Kidney epithelial cell (primary cell): ENCODE measurements around the gene C5orf46. TPM values are rescaled to one million over a fixed set of nuclear protein-coding genes. Genes with fewer than 3 reads are reported as not detected.

Source experiments
- DNase-seq: peaks from one replicate; pipeline ENCODE4 v3.0.0-alpha.2; 2010; ENCODE audit warnings: low read depth
- H3K27me3 ChIP-seq: 2 replicates; pipeline ENCODE4 v1.6.0; 2011; ENCODE audit warnings: low read length; ENCODE audit not compliant: control insufficient read depth, insufficient read depth
- H3K36me3 ChIP-seq: 2 replicates; pipeline ENCODE4 v1.5.1; 2011; ENCODE audit warnings: low read length; ENCODE audit not compliant: control insufficient read depth, insufficient read depth
- H3K4me3 ChIP-seq: 2 replicates; pipeline ENCODE4 v1.5.1; 2011; ENCODE audit warnings: low read depth, mild to moderate bottlenecking, control low read depth, low read length
- CTCF ChIP-seq: IDR thresholded peaks from 2 replicates; pipeline ENCODE4 v1.5.1; 2011; ENCODE audit warnings: mild to moderate bottlenecking, moderate library complexity, low read length, control low read depth, inconsistent platforms; ENCODE audit not compliant: insufficient read depth, poor library complexity, severe bottlenecking
- total RNA-seq: library from RNA; depleted of rRNA; stranded (reverse); fragments of >200 nt; gene quantifications from 2 replicates; pipeline ENCODE4 v1.2.3, GENCODE V29; 2015

The C5orf46 gene
- total RNA-seq, 1 donor from 2014 or later = 2.1 TPM

- no peak for TF ChIP-seq CTCF
- no peaks in the 10 kb centered on the region for H3K36me3 ChIP-seq
- no peak for DNase-seq
- no peaks in the 10 kb centered on the region for H3K27me3 ChIP-seq
- no peak overlapping the region for H3K4me3 ChIP-seq
These were observed 49.5 kb downstream of the C5orf46 start for GRCh38 chr5:147856801-147857200.

GRCh38 chr5:147855774-147856069, 50.6 kb downstream of the C5orf46 start:
- no peak overlapping the region for H3K4me3 ChIP-seq
- no peak for DNase-seq
- no peak for TF ChIP-seq CTCF
- no peaks in the 10 kb centered on the region for H3K27me3 ChIP-seq
- no peaks in the 10 kb centered on the region for H3K36me3 ChIP-seq

GRCh38 chr5:147854894-147855773, 51.2 kb downstream of the C5orf46 start:
- DNase-seq = no peak
- no peaks in the 10 kb centered on the region for H3K36me3 ChIP-seq
- H3K4me3 ChIP-seq = no peak overlapping the region
- no peaks in the 10 kb centered on the region for H3K27me3 ChIP-seq
- no peak for TF ChIP-seq CTCF

- Histone ChIP-seq H3K27me3 (no peaks in the 10 kb centered on the region), H3K36me3 (no peaks in the 10 kb centered on the region), H3K4me3 (no peak overlapping the region)
- DNase-seq = no peak
- no peak for TF ChIP-seq CTCF
These were observed 52.0 kb downstream of the C5orf46 start for GRCh38 chr5:147854331-147854730.

GRCh38 chr5:147853372-147853987, 52.9 kb downstream of the C5orf46 start:
- Histone ChIP-seq H3K27me3 (no peaks in the 10 kb centered on the region), H3K4me3 (no peak overlapping the region), H3K36me3 (no peaks in the 10 kb centered on the region)
- no peak for TF ChIP-seq CTCF
- no peak for DNase-seq
